Peyer's patch (tissue), 4 donors: ENCODE results near the gene IL34. TPM values are rescaled to one million over a fixed set of nuclear protein-coding genes. Genes with fewer than 3 reads are reported as not detected.

ENCODE experiments used
- DNase-seq, 3 donors: peaks; one replicate each; pipeline ENCODE4 v3.0.0-alpha.2; 2017 to 2019
- H3K27ac ChIP-seq, 4 donors: fragments of 200-600 bp; sonication (generic); one replicate each; pipeline ENCODE4 v1.5.1; 2016 to 2019
- H3K27me3 ChIP-seq, 2 donors: fragments of 200-600 bp; sonication (generic); one replicate each; pipeline ENCODE4 v1.5.1; 2019
- H3K36me3 ChIP-seq, 3 donors: fragments of 200-600 bp; sonication (generic); one replicate each; pipeline ENCODE4 v1.5.1; 2016 to 2019
- H3K4me1 ChIP-seq, 4 donors: fragments of 200-600 bp; sonication (generic); one replicate each; pipeline ENCODE4 v1.5.1; 2016 to 2019
- H3K4me3 ChIP-seq, 4 donors: fragments of 200-600 bp; sonication (generic); 1 replicate in 3 of 4; 2 replicates in 1 of 4; pipeline ENCODE4 v1.5.1; 2016 to 2019; ENCODE audit warnings: mild to moderate bottlenecking in 1 of 4
- H3K9me3 ChIP-seq, 4 donors: fragments of 200-600 bp; sonication (generic); one replicate each; pipeline ENCODE4 v1.5.1; 2016 to 2019; ENCODE audit warnings: mild to moderate bottlenecking in 1 of 4
- POLR2A ChIP-seq, 2 donors: fragments of 450-650 bp; IDR thresholded peaks; one replicate each; pipeline ENCODE4 v1.5.1; 2017; ENCODE audit warnings: antibody characterized with exemption in 2 of 2, mild to moderate bottlenecking in 2 of 2, moderate library complexity in 2 of 2
- total RNA-seq, 4 donors: library from RNA; depleted of rRNA; stranded (reverse); fragments of >200 nt; gene quantifications; one replicate each; pipeline ENCODE4 v1.1.0, GENCODE V29; 2016
- TF ChIP-seq, protein P1 (sequence below), 6 experiments: fragments of 450-650 bp in 4 of 6; fragments of 200-600 bp in 2 of 6; sonication (generic) in 1 of 6; IDR thresholded peaks; one replicate each; pipeline ENCODE4 v1.5.1; 2017 to 2019; ENCODE audit warnings: antibody characterized with exemption in 6 of 6, mild to moderate bottlenecking in 3 of 6, moderate library complexity in 1 of 6

Gene IL34
- total RNA-seq, 4 donors from 2014 or later, result 1.6 to 23.1 (median 2.6) TPM

DNA sequence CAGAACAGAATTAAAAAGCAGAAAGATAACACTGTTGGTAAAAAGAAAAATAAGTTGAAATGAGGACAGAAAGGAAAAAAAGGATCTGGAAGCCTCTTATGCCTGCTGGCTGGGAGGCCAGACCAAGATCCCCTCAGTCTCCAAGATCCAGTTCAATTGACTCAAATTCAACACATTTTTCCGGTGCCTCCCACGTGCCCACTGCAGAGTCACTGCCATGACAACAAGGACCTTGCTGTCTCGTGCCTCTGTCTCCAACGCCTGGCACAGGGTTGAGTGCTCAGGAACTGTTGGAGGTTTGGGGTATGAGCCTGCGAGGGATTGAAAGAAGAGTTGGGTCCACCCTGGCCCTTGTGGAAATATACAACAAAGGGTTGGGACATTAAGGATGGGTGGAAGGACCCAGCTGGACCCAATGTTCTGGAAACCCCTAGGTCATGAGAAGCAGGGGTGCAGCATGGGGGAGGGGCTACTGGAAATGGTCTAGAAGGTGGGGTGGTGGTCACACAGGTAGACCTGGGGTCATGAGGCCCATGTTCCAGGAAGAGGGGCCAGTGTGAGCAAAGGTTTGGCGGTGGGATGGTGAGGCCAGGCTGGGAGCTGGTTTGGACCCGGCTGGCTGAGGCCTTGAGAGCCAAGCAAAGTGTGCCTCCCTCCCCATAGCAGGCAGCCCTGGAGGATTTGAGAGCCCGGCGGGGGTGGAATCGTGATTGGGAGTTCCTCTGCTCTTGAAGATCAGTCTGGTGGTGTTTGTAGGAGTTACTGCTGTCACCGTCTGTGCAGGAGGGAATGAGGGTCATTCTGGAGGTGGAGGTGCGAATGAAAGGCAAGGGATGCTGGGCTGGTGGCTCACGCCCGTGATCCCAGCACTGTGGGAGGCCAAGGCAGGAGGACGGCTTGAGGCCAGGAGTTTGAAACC lies 1.3 kb downstream of the IL34 start:
- no peak for DNase-seq
- H3K9me3 ChIP-seq, result no peaks in the 10 kb centered on the region
- no peaks in the 10 kb centered on the region for H3K4me1 ChIP-seq
- no peaks in the 10 kb centered on the region for H3K27me3 ChIP-seq
- H3K4me3 ChIP-seq, result no peak overlapping the region
- H3K36me3 ChIP-seq, result no peaks in the 10 kb centered on the region
- TF ChIP-seq, protein P1, sequence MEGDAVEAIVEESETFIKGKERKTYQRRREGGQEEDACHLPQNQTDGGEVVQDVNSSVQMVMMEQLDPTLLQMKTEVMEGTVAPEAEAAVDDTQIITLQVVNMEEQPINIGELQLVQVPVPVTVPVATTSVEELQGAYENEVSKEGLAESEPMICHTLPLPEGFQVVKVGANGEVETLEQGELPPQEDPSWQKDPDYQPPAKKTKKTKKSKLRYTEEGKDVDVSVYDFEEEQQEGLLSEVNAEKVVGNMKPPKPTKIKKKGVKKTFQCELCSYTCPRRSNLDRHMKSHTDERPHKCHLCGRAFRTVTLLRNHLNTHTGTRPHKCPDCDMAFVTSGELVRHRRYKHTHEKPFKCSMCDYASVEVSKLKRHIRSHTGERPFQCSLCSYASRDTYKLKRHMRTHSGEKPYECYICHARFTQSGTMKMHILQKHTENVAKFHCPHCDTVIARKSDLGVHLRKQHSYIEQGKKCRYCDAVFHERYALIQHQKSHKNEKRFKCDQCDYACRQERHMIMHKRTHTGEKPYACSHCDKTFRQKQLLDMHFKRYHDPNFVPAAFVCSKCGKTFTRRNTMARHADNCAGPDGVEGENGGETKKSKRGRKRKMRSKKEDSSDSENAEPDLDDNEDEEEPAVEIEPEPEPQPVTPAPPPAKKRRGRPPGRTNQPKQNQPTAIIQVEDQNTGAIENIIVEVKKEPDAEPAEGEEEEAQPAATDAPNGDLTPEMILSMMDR (IDR thresholded peaks at IDR 0.05), result no peak
- TF ChIP-seq POLR2A (IDR thresholded peaks at IDR 0.05), result no peak
- H3K27ac ChIP-seq, result peak overlapping the region in 1 of 4 donors; percentile 31

DNA sequence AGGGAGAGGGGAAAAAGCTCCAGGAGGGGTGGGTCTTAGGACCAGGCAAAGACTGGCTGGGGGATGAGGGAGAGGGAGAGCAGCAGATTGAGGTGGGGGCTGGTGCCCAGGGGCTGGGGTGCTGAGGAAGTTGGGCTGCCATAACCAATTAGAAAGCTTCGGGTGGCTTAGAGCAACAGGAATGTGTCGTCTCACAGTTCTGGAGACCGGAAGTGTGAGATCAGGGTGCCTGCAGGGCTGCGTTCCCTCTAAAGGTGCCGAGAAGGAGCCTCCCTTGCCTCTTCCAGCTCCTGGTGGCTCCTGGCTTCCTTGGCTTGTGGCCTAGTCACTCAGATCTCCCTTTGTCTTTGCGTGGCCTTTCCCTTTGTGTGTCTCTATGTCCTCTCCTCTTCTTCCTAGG lies 2.2 kb downstream of the IL34 start:
- no peak overlapping the region for H3K4me3 ChIP-seq
- no peaks in the 10 kb centered on the region for H3K4me1 ChIP-seq
- TF ChIP-seq, protein P1 (IDR thresholded peaks at IDR 0.05), result no peak
- TF ChIP-seq POLR2A (IDR thresholded peaks at IDR 0.05), result no peak
- no peaks in the 10 kb centered on the region for H3K27me3 ChIP-seq
- DNase-seq, result no peak
- H3K36me3 ChIP-seq, result no peaks in the 10 kb centered on the region
- H3K9me3 ChIP-seq, result no peaks in the 10 kb centered on the region
- no peak overlapping the region for H3K27ac ChIP-seq

DNA sequence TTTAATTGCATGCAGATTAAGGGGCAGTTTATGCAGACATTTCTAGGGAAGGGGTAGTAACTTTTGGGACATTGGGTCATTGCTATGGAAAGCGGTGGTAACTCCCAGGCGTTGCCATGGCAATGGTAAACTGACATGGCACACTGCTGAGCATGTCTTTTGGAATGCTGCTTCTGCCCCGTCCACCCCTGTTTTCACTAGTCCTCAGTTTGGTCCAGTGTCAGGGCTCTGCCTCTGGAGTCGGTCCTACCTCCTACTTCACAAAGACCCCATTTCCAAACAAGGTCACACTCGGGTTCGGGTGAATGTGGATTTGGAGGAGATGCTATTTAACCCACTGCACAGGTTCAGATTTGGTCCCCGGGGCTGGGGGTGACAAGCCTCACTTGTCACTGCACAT lies 2.9 kb downstream of the IL34 start:
- no peak for DNase-seq
- Histone ChIP-seq H3K27ac (no peak overlapping the region), H3K4me1 (peaks cover 0 to 4% (median 2%) of the 10 kb centered on the region in 4 donors), H3K27me3 (no peaks in the 10 kb centered on the region), H3K9me3 (no peaks in the 10 kb centered on the region), H3K36me3 (no peaks in the 10 kb centered on the region), H3K4me3 (no peak overlapping the region)
- no peak for TF ChIP-seq POLR2A (IDR thresholded peaks at IDR 0.05)
- TF ChIP-seq, protein P1 (IDR thresholded peaks at IDR 0.05), result no peak

DNA sequence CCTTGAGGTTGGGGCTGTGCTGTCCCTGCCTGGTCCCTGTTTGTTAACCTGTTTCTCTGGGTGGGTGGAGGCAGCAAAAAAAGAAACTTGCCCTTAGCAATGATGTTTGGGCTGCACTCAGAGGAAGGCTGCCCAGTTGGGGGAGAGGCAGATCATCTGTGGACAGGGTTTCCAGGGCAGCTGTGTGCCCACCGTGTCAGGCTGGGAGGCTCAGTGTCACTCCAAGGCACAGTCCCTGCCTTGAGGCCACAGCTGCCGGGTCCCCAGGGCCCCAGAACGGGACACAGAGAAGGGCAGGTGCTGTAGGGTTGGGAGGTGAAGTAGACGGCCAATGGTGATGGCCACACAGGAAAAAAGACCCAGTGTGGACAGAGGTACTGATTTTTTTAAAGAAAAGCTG lies 3.9 kb downstream of the IL34 start:
- H3K27ac ChIP-seq, result no peak overlapping the region
- no peaks in the 10 kb centered on the region for H3K9me3 ChIP-seq
- H3K36me3 ChIP-seq, result no peaks in the 10 kb centered on the region
- no peak for TF ChIP-seq POLR2A (IDR thresholded peaks at IDR 0.05)
- TF ChIP-seq, protein P1 (IDR thresholded peaks at IDR 0.05), result no peak
- DNase-seq, result no peak
- no peak overlapping the region for H3K4me3 ChIP-seq
- no peaks in the 10 kb centered on the region for H3K27me3 ChIP-seq
- H3K4me1 ChIP-seq, result peaks cover 0 to 8% (median 2%) of the 10 kb centered on the region in 4 donors

DNA sequence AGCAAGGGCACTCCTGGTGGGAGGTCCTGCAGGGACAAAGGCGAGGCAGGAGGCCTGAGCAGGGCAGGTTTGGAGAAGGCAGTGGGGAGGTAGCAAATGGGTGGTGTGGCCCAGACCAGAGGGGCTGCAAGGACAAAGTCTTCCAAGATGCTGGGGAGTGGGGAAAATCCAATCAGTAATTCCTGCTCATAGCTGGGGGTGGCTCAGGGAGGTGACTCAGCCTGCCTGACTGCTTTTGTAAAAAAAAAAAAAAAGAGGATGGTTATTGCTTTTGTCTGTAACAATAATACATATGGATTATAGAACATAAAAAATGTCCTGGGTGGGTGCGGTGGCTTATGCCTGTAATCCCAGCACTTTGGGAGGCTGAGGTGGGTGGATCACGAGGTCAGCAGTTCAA lies 5.2 kb downstream of the IL34 start:
- Histone ChIP-seq H3K36me3 (no peaks in the 10 kb centered on the region), H3K4me3 (no peak overlapping the region), H3K27me3 (no peaks in the 10 kb centered on the region), H3K9me3 (no peaks in the 10 kb centered on the region), H3K4me1 (peaks cover 0 to 8% (median 2%) of the 10 kb centered on the region in 4 donors), H3K27ac (no peak overlapping the region)
- TF ChIP-seq, protein P1 (IDR thresholded peaks at IDR 0.05), result no peak
- no peak for TF ChIP-seq POLR2A (IDR thresholded peaks at IDR 0.05)
- DNase-seq, result no peak
